Body of pancreas (tissue), 4 donors: ENCODE results near the gene R3HDM4. TPM values are rescaled to one million over a fixed set of nuclear protein-coding genes. Genes with fewer than 3 reads are reported as not detected.

Experiments
- ATAC-seq: fragments of 150-250 bp; one replicate; pipeline ENCODE4 v1.9.1; 2016
- DNase-seq, 4 donors: peaks; one replicate each; pipeline ENCODE4 v3.0.0-alpha.2; 2019
- H3K27ac ChIP-seq, 4 donors: fragments of 200-600 bp; sonication (generic); 1 replicate in 3 of 4; 2 replicates in 1 of 4; pipeline versions ENCODE4 v1.5.1 to v1.6.1; 2016 to 2019; ENCODE audit warnings: mild to moderate bottlenecking in 1 of 4, mixed read lengths in 1 of 4, moderate library complexity in 1 of 4
- H3K27me3 ChIP-seq, 2 donors: fragments of 200-600 bp; sonication (generic); one replicate each; pipeline ENCODE4 v1.6.0; 2016; ENCODE audit warnings: mild to moderate bottlenecking in 1 of 2
- H3K36me3 ChIP-seq, 2 donors: fragments of 200-600 bp; sonication (generic); replicated peaks in 1 of 2; 2 replicates each; pipeline ENCODE4 v1.5.1; 2016; ENCODE audit warnings: low read depth in 2 of 2; ENCODE audit not compliant: insufficient read depth in 1 of 2
- H3K4me1 ChIP-seq: fragments of 200-600 bp; sonication (generic); one replicate; pipeline ENCODE4 v1.6.0; 2016
- H3K4me3 ChIP-seq, 2 donors: fragments of 200-600 bp; sonication (generic); 1 replicate in 1 of 2; 2 replicates in 1 of 2; pipeline ENCODE4 v1.5.1; 2016 to 2019
- H3K9me3 ChIP-seq, 3 donors: fragments of 200-600 bp; sonication (generic); 1 replicate in 2 of 3; 2 replicates in 1 of 3; pipeline ENCODE4 v1.5.1; 2016
- CTCF ChIP-seq, 7 experiments: fragments of 450-650 bp in 4 of 7; fragments of 200-600 bp in 3 of 7; sonication (generic) in 3 of 7; IDR thresholded peaks; one replicate each; pipeline ENCODE4 v1.5.1; 2016 to 2019; ENCODE audit warnings: antibody characterized with exemption in 7 of 7
- POLR2A ChIP-seq, 3 donors: fragments of 450-650 bp; IDR thresholded peaks; one replicate each; pipeline ENCODE4 v1.6.1; 2016; ENCODE audit warnings: antibody characterized with exemption in 3 of 3, mild to moderate bottlenecking in 2 of 3
- WGBS, 2 donors: methylation state at CpG; one replicate each; pipeline ENCODE4 v1.1.5; 2017; 5-methylcytosine and 5-hydroxymethylcytosine counted together
- intact Hi-C: fragments of 100-400 bp; cut with DNase I; formaldehyde crosslinking; loops from one replicate; pipeline ENCODE4 v1.15.1; 2023
- total RNA-seq, 2 donors: library from RNA; depleted of rRNA; stranded (reverse); fragments of >200 nt; gene quantifications; one replicate each; pipeline ENCODE4 v1.1.0, GENCODE V29; 2016

R3HDM4 gene
- total RNA-seq, 2 donors from 2014 or later = 11.2 to 34.0 TPM

GRCh38 chr19:928471-929202 lies 15.6 kb upstream of the R3HDM4 start:
- no peak for TF ChIP-seq CTCF (IDR thresholded peaks at IDR 0.05)
- no peak for TF ChIP-seq POLR2A (IDR thresholded peaks at IDR 0.05)
- Histone ChIP-seq H3K27me3 (no peaks in the 10 kb centered on the region), H3K27ac (peak overlapping the region in 1 of 4 donors; percentile 30), H3K36me3 (no peaks in the 10 kb centered on the region), H3K4me3 (no peak overlapping the region), H3K4me1 (peaks cover 41% of the 10 kb centered on the region), H3K9me3 (no peaks in the 10 kb centered on the region)
- WGBS, 2 donors = 80 to 92% methylated on average over 2 to 18 of the region's 18 CpGs
- intact Hi-C loops = no loop called here
- peak in 1 of 4 donors; percentile 38 for DNase-seq
- no peak for ATAC-seq

GRCh38 chr19:927780-928401 lies 14.9 kb upstream of the R3HDM4 start:
- Histone ChIP-seq H3K27me3 (no peaks in the 10 kb centered on the region), H3K9me3 (no peaks in the 10 kb centered on the region), H3K36me3 (no peaks in the 10 kb centered on the region), H3K4me1 (peaks cover 33% of the 10 kb centered on the region), H3K27ac (peak overlapping the region in 3 of 4 donors; percentile 30 to 93 (median 85)), H3K4me3 (no peak overlapping the region)
- no peak for ATAC-seq
- intact Hi-C loops = no loop called here
- TF ChIP-seq POLR2A (IDR thresholded peaks at IDR 0.05) = no peak
- WGBS, 2 donors = 70 to 81% methylated on average over 2 to 12 of the region's 12 CpGs
- no peak for DNase-seq

GRCh38 chr19:927351-927779 lies 14.3 kb upstream of the R3HDM4 start:
- intact Hi-C loops = no loop called here
- peak overlapping the region in 1 of 2 donors; percentile 74 for H3K4me3 ChIP-seq
- peak overlapping the region; percentile 42 to 93 (median 84) for H3K27ac ChIP-seq
- no peaks in the 10 kb centered on the region for H3K27me3 ChIP-seq
- no peaks in the 10 kb centered on the region for H3K36me3 ChIP-seq
- peaks cover 28% of the 10 kb centered on the region for H3K4me1 ChIP-seq
- DNase-seq = no peak
- WGBS, 2 donors = 28% methylated on average over 8 of the region's 15 CpGs; no CpG with 5 or more reads in 1 of the 2 donors
- H3K9me3 ChIP-seq = no peaks in the 10 kb centered on the region
- ATAC-seq = no peak
- no peak for TF ChIP-seq POLR2A (IDR thresholded peaks at IDR 0.05)
- TF ChIP-seq CTCF (IDR thresholded peaks at IDR 0.05) = no peak

GRCh38 chr19:926589-927350 lies 13.8 kb upstream of the R3HDM4 start:
- DNase-seq (peak; percentile 59 to 72 (median 62)), ATAC-seq (no peak)
- Histone ChIP-seq H3K27me3 (no peaks in the 10 kb centered on the region), H3K4me3 (peak overlapping the region; percentile 74 to 84), H3K4me1 (peaks cover 28% of the 10 kb centered on the region), H3K27ac (peak overlapping the region; percentile 73 to 93 (median 84)), H3K36me3 (no peaks in the 10 kb centered on the region), H3K9me3 (no peaks in the 10 kb centered on the region)
- TF ChIP-seq CTCF (IDR thresholded peaks at IDR 0.05) (no peak), POLR2A (IDR thresholded peaks at IDR 0.05) (no peak)
- intact Hi-C loops = no loop called here
- WGBS, 2 donors = 0% methylated on average over 11 to 38 of the region's 52 CpGs

GRCh38 chr19:926323-926588 lies 13.2 kb upstream of the R3HDM4 start:
- peaks cover 28% of the 10 kb centered on the region for H3K4me1 ChIP-seq
- TF ChIP-seq CTCF (IDR thresholded peaks at IDR 0.05) (no peak), POLR2A (IDR thresholded peaks at IDR 0.05) (no peak)
- 0% methylated on average over 12 to 21 of the region's 21 CpGs for WGBS, 2 donors
- H3K4me3 ChIP-seq = peak overlapping the region; percentile 74 to 84
- H3K27ac ChIP-seq = peak overlapping the region; percentile 73 to 93 (median 84)
- ATAC-seq = no peak
- no peaks in the 10 kb centered on the region for H3K36me3 ChIP-seq
- no peaks in the 10 kb centered on the region for H3K9me3 ChIP-seq
- DNase-seq = no peak
- intact Hi-C loops = no loop called here
- H3K27me3 ChIP-seq = no peaks in the 10 kb centered on the region
